Measurements from ENCODE around the gene PEAR1.

DNA sequence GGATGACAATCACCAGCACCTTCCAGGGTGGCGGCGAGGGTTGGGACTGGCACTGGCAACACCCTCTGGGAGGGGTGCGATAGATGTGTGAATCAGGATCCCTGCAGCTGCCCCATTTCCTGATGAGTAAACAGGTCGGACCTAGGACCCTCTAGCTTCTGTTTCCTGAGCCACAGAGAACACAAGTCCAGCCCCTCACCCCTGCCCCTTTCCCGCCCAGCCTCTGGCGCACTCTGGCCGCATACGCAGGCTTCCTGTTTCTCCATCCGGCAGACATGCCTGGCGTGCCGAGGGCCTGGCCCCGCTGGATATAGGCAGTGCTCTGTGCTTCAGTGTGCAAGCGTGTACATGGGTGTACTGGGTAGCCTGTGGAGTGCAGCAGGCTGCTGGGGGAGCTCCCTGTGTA lies 4.6 kb downstream of the PEAR1 start:
- TF ChIP-seq, protein P1, sequence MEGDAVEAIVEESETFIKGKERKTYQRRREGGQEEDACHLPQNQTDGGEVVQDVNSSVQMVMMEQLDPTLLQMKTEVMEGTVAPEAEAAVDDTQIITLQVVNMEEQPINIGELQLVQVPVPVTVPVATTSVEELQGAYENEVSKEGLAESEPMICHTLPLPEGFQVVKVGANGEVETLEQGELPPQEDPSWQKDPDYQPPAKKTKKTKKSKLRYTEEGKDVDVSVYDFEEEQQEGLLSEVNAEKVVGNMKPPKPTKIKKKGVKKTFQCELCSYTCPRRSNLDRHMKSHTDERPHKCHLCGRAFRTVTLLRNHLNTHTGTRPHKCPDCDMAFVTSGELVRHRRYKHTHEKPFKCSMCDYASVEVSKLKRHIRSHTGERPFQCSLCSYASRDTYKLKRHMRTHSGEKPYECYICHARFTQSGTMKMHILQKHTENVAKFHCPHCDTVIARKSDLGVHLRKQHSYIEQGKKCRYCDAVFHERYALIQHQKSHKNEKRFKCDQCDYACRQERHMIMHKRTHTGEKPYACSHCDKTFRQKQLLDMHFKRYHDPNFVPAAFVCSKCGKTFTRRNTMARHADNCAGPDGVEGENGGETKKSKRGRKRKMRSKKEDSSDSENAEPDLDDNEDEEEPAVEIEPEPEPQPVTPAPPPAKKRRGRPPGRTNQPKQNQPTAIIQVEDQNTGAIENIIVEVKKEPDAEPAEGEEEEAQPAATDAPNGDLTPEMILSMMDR (conservative IDR thresholded peaks at IDR 0.05 in 1 of 2, IDR thresholded peaks at IDR 0.05 in 1 of 2; ENCODE audit: low read depth in 1 of 2, low read length in 2 of 2) = no peak
- TF ChIP-seq EZH2 (IDR thresholded peaks at IDR 0.05; ENCODE audit: low read length, missing control alignments) = no peak

Data from fibroblast of lung (primary cell).